NCI-H774 (cell line): ENCODE measurements around the gene MACROD1.
"Not testable (repeated sequence)": the region's sequence is repeated elsewhere in the genome, so short reads cannot be mapped to it uniquely, and the experiment has no call there.

Experiments used
- DNase-seq: peaks from one replicate; lab custom pipeline; 2025; lab: John Stamatoyannopoulos, UW

Gene MACROD1

DNA sequence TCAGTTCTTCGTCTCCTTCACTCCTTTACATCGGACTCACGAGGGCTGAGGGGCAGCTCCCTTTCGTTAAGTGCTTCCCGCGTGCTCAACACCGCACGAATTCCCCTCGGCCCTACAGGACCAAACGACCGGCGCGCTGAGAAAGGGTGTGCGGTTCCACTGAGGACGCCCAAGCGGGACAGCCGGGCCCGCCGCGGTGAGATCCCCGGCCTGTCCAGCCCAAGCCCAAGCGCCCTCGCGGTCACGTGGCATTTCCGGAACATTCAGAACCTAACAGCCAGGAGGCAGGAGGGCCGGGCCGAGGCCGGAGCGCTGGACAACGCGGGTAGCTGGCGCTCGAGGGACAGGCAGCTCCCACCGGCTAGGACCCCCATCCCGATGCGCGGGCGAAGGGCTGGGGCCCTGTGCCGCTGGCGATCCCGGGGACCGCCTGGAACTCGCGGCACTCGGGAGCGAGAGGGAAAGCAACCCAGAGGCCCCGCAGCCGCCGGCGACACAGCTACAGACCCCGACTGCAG lies 19.3 kb upstream of the MACROD1 start:
- DNase-seq, result peak; percentile 85

DNA sequence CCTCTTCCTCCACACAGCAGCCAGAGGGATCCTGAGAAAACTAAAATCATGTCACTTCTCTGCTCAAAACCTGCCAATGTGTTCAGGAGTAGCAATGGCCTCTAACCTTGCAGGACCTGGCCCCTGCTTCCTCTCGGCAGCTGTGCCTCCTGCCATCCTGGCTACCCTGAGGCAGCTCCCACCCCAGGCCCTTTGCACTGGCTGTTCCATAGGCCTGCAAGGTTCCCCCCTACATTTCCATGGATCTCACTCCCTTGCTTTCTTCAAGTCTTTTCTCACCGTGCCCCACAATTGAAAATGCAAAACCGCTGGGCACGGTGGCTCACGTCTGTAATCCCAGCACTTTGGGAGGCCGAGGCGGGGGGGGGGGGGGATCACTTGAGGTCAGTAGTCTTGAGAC lies 18.0 kb upstream of the MACROD1 start:
- no peak for DNase-seq

DNA sequence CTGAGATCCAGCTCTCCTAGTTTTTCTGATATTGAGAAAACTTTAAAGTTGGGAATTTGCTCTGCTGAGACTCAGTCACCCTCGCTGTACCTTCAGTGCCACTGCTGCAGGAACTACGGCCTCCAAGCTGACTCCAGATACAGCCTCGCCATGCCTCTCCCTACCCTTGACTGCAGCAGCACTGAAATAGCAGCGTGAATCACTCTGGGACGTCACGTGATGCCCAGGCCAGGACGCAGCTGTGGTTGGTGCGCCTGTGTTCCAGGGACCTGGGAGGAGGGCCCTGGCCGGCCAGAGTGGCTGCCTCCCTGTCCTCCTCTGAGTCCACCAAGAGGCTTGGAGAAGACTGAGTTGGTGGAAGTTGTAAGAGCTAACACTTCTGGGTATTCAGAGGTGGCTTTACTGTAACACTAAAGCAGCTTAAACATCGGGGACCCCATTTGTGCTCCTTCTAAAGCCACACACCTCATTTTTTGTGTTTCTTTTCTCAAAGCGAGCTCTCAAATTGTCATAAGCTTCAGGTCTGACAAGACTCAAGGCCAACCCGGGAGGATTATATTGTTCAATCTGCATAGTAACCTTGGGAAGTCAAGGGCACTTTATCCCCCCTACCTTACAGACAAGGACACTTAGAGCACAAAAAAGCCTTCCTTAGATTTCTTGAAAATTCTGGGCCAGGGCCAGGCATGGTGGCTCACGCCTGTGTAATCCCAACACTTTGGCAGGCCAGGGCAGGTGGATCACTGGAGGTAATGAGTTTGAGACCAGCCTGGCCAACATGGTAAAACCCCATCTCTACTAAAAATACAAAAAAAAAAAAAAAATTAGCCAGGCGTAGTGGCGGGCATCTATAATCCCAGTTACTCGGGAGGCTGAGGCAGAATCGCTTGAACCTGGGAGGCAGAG lies 15.8 kb upstream of the MACROD1 start:
- peak; percentile 88 for DNase-seq

DNA sequence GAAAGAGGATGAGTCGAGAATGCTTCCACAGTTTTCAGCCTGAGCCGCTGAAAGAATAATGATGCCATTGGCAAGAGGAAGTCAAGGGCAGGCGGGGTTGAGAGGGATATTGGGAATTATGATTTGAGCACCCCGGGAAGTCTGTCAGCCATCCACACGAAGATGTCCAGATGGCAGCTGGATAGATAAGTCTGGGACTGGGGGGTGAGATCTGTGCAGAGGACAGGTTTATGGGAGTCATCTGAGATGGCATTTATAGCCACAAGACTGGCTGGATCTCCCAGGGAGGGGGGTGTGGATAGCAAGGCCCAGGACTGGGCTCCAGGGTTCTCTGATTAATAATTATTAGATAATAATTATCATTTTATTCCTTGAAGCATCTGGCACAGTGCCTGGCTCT lies 15.0 kb upstream of the MACROD1 start:
- DNase-seq, result no peak

DNA sequence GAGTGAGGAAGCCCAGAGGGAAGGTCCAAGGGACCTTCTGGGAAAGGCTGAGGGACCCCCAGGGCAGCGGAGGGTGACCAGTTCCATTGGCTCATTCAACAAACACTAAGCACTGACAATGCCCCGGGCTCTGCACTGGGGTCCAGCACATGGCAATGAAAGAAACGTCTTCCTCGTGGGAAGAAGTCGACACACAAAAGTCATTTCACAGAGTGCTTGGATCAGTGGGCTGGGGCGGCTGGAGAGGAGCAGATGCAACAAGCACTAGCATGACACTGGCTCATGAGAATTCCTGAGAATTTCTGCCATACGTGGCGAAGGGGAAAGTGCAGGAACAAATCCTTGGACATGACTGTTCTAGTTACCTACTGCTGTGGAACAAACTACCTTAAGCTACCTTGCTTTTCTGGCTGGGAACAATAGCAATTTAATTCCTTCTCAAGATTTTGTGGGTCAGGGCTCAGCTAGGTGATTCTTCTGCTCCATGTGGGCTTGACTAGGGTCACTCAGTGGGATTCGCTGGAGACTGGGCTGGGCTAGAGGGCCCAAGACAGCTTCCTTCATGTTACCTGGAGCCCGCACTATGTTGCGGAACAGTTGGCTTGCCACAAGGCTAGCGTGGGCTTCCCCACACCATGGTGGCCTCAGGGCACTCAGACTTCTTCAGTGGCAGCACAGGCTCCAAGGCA lies 13.2 kb upstream of the MACROD1 start:
- no peak for DNase-seq

DNA sequence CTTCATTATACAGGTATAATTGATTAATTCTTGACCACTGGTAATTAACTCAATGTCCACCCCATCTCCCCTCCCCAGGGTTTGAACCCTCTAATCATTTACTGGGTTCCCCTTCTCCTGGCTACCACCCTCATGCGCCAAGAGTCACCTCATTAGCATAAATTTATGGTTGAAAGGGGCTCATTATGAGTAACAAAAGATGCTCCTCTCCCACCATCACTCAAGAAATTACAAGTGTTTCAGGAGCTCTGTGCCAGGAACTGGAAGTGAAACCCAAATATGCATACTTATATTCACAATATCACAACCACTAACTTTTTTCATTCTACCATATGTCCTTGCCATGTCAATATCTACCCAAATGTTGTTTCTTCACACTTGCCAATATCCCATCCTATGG lies 12.3 kb upstream of the MACROD1 start:
- no peak for DNase-seq

DNA sequence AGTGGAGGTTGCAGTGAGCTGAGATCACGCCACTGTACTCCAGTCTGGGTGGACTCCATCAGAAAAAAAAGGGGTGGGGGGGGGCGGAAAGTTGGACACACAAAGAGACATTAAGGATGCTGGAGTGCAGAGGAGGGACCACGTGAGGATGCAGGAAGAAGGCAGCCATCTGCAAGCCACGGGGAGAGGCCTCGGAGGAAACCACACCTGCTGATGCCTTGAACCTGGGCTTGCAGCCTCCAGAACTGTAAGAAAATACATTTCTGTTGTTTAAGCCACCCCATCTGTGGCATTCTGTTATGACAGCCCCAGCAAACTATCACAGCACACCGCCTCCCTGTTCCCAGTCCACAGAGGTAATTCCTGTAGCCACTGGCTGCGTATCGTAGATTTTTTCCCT lies 10.8 kb upstream of the MACROD1 start:
- no peak for DNase-seq

DNA sequence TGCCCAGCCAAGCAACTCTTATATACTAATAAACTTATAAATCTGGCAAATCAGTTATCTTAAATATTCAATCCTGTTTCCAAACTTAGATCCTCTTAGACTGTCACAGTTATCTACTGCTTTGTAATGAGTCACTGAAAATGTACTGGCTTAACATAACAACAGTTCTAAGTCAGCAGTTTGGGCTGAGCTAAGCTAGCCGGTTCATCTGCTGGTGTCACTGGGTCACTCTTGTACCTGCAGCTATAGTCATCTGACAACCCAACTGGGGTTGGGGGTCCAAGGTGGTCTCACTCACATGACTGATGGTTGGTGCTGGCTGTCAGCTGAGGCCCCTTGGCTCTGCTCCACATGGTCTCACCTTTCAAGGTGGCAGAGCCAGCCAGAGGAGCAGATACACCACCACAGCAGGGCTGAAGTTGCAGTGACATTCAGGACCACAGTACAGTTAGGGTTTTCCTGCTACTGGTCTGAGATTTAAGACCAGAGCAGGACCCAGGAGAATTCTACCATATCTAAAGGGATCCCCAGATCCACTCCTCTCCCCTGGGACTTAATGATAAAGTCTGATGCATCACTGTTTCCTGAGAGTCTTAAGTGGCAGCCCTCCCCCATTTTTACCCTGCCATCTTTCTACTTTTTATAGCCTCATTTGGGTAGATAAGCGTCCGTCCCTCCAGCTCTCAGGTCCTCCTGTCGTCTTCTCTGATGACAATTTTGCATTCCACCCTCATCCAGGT lies 7.9 kb upstream of the MACROD1 start:
- DNase-seq, result no peak

DNA sequence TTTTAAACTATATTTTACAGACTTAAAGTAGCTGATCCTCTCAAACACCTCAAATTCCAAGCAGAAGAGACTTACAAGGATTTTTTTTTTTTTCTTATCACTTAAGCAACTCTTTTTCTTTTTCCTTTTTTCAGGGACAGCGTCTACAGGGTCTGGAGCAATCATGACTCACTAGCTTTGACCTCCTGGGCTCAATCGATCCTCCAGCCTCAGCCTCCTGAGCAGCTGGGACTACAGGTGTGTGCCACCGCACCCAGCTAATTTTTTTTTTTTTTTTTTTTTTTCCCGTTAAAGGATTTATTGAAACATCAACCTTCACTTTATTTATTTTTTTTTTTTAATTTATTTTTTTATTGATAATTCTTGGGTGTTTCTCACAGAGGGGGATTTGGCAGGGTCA lies 4.5 kb upstream of the MACROD1 start:
- no peak for DNase-seq

DNA sequence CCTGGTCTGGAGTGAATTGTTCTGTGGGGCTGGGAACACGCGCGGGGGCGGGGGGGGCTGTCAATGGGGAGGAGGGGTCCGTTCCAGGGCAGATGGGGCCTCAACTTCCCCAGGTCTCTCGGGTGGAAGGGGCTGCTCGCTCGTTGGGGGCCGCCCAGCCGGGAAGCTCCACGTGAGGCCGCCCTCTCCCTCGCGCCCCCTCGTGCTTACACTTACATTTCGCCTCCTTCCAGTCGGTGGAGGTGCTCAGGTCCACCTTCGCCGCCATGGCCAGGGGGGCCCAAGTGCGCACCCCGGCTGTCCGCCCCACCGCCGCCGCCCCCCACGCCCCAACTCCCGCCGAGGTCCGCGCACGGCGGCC lies 452 bp downstream of the MACROD1 start:
- no peak for DNase-seq

DNA sequence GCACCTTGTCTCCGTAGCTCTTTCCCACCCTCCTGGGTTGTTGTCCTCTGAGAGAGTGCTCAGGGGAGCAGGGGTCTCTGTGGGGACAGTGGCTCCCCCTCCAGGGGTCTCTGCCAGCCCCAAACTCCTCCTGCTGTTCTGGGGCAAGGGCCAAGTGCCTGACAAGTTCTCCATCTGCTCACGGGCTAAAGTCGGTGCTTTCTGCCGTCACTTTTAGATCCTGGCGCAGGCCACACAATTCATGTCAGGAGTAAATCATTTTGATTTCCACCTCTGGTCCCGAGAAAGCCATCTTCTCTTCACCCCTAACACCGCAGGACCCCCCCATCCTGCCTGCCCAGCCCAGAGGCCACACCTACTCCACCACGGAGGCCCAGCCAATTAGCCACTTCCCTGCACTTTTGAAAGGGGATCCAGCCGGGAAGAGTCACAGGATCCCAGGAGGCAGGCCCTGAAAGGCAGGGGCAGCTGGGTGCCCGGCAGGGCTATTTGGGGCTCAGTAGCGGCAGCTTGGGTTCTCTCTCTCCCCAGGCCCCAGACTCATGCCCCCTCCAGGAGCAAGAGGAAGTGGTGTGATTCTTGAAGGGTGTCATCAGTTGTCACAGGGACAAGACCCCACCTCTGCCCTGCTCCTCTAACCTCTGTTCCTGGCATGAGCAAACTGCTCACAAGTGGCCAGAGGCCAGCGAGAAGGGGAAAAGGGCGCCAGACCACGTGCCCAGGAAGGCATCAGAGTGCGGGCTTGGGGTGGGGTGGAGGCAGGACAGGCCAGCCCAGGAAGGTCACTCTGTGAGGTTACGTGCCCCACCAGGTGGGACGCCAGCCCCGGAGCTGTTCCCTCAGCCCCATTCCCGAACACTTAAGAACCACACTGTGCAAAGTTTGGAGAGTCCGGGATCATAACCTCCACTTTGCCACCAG lies 1.3 kb downstream of the MACROD1 start:
- no peak for DNase-seq

DNA sequence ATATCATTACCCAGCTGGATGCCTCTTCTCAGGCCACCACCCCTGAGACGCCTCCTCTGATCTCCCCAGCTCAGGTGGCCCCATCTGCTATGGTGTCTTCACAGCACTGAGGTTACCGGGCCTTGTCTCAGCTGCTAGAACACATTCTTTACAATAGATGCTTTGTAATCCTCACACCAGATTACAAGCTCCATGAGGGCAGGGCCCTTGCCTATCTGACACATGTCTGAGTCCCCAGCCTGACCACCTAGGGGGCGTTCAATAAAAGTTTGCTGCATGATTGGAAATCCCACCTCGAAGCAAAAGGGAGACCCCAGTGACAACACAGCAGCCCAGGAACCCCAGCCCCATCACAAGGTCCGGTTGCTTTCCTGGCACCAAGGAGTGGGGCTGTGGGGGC lies 2.0 kb downstream of the MACROD1 start:
- no peak for DNase-seq

DNA sequence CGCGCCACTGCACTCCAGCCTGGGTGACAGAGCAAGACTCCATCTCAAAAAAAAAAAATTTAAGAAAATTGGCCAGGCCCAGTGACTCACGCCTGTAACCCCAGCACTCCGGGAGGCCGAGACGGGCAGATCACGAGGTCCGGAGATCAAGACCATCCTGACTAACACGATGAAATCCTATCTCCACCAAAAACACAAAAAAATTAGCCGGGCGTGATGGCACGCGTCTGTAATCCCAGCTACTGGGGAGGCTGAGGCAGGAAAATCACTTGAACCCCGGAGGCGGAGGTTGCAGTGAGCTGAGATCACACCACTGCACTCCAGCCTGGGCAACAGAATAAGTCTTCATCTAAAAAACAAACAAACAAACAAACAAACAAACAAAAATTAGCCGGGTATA lies 3.1 kb downstream of the MACROD1 start:
- not testable (repeated sequence) for DNase-seq

DNA sequence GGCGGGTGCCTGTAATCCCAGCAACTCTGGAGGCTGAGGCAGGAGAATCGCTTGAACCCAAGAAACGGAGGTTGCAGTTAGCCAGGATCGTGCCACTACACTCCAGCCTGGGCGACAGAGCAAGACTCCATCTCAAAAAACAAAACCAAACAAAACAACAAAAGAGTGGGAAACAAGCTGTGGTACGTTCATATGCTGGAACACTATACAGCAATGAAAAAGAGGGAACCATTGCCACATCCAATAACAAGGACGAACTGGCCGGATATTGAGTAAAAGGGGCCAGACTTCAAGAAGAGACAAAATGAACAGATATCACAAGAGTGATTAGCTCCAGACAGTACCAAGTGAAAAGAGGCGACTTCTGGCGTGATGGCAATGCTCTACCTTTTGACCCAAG lies 4.9 kb downstream of the MACROD1 start:
- DNase-seq, result no peak

DNA sequence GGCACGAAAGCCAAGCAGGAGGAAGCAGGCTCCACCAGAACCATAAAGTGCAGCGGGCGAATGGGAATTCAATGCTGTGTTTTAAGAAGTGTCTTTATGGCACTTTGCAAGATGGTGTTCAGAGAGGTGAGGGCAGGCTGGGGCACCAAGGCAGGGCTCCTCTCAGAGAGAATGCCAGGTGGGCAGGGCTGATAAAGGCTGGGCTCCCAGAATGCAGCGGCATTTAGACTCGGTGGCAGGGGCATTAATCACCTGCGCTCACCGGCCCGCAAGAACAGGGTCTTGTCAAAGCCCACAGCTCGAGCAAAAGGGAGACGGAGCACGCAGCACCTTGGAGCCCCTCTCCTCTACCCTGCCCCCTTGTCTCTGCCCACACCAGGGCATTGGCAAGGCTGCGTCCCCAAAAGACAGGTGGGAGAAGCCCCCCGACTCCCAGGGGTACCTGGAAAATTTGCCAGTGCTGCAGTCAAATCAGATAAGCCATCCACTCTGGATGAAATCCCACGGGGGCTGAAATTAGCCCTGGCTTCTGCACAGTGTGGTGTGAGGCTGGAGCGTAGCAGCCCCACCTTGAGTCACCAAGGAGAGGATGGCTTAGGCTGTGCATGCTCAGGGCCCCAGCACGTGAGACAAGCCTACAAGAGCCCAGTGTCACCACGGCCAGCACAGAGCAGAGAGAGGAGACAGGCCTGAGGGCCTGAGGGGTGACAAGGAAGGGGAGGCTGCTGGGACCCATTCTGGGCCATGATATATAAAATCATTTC lies 8.1 kb downstream of the MACROD1 start:
- DNase-seq, result no peak

DNA sequence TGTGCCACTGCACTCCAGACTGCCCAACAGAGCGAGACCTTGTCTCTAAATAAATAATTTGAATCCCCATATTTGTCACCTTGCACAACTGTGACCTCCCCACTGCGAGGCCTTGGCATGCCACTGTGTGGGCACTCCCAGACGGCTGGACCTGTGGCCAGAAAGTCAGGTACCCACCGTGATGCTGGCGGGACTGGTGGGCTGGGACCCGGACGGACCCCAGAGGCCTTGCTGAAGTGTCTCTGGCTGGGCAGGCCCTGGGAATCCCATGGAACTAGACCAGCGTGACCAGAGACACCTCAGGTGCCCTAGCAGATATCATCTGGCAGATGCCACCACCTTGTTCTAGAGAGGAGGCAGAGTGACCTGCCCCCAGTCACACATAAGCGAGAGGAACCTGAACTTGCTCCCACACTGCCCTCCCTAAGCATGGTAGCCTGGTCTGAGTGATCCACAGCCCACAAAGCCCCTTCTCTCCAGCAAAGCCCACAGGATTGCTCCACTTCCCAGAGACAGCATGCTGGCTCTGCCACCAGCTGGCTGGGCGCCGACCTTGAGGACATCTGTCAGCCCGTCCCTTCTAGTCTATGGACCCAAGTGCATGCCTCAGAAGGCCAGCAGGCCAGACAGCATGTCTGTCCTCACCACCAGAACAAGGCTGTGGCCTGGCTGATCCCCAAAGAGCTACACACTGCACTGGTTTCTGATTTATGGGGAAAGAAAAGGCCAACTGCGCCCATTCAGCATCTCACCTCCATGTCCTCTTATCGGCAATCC lies 9.5 kb downstream of the MACROD1 start:
- DNase-seq, result no peak

DNA sequence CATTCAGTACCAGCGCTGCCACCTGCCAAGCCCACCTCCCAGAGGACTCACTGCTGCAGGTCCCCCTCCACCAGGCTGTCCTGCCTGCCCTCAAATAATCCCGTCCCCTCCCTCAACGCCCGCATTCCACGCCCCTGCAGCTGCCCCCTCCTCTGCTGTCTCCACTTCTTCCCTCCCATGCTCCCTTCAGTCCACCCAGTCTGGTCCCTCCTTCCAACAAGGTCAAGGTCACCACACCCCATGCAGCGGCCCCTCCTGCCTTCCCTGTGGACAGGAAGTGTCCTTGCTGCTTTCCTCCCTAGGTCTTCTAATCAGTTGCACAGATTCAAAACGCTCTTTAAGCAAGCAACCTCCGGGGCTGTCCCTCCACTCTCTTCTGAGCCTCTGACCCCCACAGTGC lies 12.1 kb downstream of the MACROD1 start:
- no peak for DNase-seq

DNA sequence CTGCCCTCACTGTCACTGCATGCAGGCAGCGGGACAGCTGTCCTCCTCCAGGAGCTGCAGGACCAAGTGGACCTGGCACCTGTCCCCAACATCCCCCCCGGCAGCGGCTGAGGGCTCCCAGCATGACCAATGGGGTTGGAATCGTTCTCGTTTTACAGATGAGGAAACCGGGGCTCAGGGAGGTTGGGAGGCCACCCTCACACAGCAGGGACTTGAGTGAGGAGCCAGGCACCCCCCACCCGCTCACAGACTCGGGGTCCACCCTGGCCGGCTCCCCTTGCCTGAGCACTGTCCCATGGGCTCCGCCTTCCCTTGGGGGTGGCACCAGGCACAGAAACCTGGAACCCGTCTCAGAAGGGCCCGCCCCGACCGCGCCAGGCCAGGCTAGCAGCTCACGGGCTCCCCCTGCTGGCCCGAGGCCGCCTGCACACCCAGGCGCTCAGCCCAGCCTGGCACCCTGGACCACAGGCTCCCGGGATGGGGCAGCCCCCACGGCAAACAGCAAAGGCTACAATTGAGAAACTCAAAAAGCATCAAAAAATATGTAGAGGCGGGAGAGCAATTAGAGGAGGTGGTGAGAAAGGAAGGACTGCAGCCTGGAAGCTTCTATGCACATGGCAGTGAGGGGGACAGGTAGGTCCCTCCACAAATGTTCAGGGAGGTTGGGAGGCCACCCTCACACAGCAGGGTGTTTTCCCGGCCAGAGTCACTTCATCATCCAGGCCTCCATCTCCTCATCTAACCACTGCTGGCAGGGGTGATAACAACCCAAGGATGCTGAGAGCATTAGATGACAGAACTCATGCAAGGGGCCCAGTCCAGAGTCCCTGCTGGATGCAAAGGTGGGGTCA lies 12.8 kb downstream of the MACROD1 start:
- DNase-seq, result peak; percentile 55

DNA sequence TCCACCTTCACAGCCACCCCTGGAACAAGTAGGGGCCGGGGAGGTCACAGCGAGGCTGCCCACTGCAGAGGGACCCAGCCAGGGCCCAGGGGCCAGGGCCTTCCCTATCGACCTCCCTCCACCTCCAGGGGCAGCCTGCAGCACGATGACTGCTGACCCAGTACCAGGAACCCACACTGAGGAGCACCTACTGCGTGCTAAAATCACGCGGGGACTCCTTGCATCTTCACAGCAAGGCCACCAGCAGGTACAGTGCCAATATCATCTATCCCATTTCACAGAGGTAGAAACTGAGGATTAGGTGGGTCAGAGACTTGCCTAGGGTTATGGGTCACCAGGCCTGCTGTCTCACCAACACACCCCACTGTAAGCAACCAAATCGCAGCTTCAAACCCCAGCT lies 14.6 kb downstream of the MACROD1 start:
- DNase-seq, result no peak
